ENCODE results near the gene P2RX3.

The P2RX3 gene

DNA sequence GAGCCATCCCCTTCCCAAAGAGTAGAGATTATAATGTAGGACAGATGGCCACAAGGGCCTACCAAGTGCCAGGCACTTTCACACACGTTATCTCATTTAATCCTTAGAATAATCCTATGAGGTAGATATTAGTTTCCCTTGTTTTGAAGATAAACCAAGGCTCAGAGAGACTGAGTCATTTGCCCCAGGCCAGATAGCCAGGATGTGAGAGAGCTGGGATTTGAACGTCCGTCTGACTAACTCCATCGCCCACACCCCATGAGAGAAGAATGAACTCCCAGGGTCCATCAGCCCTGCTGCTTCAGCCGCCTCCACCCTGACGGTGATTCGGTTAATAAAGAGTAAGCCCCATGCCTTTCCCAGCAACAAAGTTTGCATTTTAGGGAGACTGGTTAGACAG is 32.1 kb downstream of the P2RX3 start:
- DNase-seq, result no peak

DNA sequence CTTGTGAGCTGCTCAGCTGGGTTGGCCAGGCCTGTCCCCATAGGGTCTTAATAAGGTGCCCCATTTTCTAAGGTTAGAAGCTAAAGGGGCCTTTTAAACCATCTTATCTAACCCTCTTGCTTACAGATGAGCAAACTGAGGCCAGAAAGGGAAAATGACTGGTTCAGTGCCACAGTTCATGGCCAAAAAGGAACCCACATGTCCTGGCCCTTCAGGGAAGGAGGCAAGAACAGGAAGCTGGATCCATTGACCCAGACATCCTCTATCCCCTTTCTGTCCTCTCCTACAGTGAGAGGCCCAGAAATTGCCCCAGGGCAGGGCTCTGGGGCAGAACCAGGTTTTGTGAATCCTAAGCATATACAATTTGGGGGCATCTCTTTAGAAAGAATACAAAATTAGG is 32.8 kb downstream of the P2RX3 start:
- no peak for DNase-seq

DNA sequence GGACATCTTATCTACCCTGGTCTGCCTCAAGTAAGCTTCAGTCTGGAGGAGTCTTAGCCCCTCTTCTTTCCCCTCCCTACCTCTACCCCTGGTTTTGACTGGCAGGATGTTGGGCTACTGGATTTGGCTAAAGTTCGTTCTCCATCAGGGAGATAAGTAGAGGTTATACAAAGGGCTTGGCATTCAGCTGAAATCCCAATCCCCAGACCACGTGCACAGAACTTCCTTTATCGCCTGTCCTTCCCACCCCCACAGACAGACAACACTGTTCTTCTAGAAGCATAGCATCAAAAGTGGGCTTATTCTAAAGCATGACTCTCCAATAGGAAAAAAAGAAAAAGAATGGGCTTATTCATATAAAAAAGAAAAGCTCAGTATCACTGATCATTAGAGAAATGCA is 35.0 kb downstream of the P2RX3 start:
- DNase-seq, result no peak

GRCh38 chr11:57374966-57375365 is 36.8 kb downstream of the P2RX3 start:
- no peak for DNase-seq

GRCh38 chr11:57375490-57375889 is 37.3 kb downstream of the P2RX3 start:
- no peak for DNase-seq

DNA sequence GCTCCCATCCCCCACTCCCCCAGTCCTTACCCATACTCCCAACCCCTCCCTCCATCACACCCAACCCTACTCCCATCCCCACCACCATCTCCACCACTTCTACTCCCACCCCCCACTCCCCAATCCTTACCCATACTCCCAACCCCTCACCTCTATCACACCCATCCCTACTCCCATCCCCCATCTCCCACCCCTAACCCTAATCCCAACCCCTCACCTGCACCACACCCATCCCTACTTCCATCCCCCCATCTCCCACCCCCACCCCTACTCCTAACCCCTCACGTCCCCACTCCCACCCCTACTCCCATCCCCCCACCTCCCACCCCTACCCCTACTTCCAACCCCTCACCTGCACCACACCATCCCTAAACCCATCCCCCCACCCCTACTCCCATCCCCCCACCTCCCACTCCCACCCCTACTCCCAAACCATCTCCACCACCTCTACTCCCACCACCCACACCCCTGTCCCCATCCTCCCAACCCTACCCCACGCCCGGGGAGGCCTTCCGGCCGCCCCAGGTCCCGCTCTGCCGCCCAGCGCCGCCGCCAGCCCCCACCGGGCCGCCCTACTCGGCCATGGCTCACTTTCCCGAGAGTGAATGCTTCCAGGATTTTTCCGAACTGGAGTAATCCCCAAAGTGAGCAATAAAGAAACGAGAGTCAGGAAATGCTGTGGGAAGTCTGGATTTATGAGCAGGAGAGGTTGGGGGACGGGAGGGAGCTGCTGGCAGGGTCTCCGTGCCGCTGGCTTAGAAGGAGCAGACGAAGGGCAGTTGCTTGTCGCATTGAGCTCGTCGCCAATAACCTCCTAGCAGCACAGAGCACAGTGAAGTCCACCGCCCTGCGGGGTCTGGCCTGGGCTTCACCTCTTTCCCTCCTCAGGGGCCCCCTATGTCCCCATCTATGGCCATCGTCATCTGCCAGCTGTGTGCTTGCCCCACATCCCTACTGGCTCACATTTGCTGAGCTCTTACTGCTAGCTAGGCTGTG is 38.2 kb downstream of the P2RX3 start:
- DNase-seq, result no peak

DNA sequence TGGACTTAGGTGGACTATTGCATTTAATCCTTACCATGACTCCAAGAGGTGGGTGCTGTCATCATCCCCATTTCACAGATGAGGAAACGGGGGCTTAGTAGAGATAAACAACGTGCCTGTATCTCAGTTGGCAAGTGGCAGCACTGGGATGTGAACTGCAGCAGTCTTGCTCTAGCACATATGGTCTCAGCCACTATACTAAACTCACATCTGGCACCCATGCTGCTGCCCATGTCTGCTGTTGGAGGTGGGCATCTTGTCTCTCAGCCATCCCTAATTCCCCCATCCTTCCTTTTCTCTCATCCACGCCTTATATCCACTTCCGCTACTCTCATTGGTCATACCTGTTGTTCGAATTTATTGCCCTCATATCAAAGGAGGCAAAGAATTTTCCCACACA is 39.0 kb downstream of the P2RX3 start:
- DNase-seq, result no peak

- no peak for DNase-seq
These were observed 40.0 kb downstream of the P2RX3 start for GRCh38 chr11:57378186-57378585.

DNA sequence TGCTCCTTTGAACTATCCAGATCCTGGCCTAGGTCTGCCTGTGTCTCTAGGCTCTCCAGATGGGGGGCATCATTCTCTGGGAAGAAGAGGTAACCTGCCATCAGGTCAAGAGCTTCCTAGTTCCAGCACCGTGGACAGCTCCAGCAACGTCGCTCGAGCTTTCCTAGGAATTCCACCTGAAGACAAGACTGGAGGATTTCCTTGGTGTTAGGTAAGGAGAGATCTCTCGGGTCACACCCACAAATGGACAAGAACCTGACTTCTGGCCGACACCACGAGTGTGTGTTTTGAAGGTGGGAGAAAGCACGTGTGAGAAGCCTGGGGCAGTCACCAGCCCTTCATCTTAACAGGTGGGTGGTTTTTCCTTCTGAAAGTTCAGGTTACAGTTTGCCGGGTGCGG is 41.6 kb downstream of the P2RX3 start:
- no peak for DNase-seq

- DNase-seq, result no peak
These were observed 42.8 kb downstream of the P2RX3 start, which contains the start of gene PRG3 for GRCh38 chr11:57380975-57381374. PRG3 (minus strand) TSS chr11:57381150; CDS start chr11:57380708, 442 bp downstream.

DNA sequence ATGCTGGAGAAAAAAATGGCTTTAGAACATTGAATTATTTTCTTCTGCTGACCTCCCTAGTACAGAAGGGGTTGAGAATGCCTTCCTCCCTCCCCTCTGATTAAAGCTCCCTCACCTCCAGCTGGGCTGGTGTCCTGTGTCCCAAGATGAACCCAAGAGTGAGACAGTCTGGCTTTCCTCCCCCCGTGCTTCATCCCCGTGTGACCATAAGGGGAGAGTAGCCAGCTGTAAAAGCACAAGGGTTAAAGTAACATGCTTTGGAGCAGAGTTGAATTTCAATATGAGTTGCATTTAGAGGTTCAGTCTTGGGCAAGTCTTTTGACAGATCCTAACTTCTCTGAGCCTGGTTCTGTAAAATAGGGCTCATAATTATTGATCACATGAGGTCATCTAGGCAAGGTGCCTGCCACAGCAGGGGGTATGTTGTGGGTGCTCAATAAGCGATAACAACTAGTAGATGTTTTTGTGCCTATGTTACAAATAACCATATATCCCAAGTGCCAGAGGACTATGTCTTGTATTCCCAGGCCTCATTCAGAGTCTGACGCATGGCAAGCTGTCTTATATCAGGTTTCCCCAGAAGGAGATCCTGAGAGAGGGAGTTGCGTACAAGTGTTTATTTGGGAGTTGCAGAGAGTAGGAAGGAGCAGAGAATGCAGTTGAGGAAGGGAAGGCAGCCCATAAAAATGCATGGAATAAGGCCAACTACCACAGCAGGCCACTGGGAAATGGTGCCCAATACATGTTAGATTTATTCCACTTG is 48.2 kb downstream of the P2RX3 start:
- DNase-seq, result no peak

- DNase-seq, result peak in 24 of 56 donors; percentile 2 to 53 (median 20)
These were observed 49.3 kb downstream of the P2RX3 start for GRCh38 chr11:57387289-57388030.

- DNase-seq, result no peak
These were observed 52.4 kb downstream of the P2RX3 start, which contains the start of gene PRG2 for GRCh38 chr11:57390535-57390934. PRG2 (minus strand) TSS chr11:57390650; CDS start chr11:57389944, 706 bp downstream.

GRCh38 chr11:57391111-57391510 is 53.0 kb downstream of the P2RX3 start:
- no peak for DNase-seq

DNA sequence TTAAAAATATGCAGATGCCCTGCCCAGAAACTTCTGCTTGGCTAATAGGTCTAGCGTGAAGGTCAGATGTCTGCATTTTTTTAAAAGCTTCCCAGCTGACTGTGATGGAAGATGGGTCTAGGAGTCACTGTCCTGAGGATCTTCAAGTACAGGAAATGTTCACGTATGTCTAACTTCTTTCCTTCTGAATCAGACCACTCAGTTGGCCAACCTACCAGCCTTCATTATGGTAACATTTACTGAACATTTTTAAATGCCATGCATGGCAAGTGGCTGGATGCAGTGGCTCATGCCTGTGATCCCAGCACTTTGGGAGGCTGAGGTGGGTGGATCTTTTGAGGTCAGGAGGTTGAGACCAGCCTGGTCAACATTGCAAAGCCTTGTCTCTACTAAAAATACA is 53.4 kb downstream of the P2RX3 start:
- DNase-seq, result no peak

- DNase-seq, result no peak
These were observed 54.1 kb downstream of the P2RX3 start for GRCh38 chr11:57392066-57392762.

- DNase-seq, result no peak
These were observed 54.6 kb downstream of the P2RX3 start for GRCh38 chr11:57392763-57393105.

DNA sequence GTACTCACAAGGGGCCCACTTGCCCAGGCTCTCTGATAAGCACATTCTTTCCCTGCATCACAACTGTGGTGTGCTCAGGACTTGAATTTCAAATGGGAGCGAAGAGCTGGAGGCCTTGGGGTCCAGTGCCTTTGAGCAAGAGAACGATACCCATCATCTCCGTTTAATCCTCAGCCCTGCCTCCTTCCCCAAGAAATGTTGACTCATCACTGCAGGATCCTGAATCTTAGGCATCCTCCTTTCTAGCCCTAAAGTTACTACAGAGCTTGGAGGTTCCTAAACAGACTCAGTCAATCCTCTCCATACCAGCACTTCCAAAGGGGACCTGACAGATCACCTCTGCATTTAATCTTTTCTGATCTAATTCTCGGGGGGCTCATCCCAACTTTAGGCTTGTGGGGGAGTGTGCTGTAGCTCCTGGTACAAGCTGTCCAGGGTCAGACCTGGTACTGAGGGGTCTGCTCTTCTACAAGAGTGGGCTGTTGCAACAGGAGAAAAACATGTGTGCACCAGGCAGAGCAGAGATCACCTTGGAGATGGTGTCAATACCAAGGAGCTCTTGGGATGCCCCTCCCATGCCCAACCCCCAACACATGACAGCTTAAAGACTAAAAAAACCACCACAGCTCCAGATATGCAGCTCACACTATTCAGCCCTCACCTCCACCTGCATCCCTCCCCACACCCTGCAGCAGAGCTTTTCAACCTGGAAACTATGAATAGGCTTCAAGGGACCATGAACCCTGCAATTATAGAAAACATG is 56.2 kb downstream of the P2RX3 start:
- no peak for DNase-seq

DNA sequence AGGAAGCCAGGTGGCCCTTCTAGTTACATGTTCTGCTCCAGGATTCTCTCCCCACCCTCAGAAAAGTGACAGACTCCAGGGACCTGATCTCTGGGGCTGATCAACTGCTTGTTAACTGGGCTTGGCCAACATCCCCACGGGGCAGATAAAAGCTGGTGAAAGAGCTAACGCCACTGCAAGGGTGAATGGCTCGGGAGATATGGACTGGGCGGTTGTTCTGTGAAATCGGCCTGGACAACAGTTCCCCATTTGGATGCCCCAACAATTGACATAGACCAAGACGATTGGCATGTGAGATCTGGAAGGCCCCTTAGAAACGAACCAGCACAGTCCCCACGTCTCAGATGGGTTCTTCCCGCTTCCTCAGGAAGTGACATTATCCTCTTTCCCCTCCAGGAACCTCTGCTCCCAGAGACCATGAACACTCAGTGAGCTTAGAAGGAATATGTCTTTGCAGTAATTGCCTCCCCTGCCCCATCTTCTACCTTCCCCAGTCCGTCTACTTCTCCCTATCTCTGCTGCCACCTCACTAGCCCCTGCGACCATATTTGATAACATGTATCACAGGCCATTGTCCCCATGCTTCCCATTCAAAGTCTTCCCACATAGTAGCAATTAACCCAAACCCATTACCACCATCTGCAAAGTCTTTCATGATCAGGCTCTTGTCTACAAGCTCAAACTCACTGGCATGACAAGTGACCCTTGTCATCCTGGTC is 57.9 kb downstream of the P2RX3 start:
- DNase-seq, result no peak

DNA sequence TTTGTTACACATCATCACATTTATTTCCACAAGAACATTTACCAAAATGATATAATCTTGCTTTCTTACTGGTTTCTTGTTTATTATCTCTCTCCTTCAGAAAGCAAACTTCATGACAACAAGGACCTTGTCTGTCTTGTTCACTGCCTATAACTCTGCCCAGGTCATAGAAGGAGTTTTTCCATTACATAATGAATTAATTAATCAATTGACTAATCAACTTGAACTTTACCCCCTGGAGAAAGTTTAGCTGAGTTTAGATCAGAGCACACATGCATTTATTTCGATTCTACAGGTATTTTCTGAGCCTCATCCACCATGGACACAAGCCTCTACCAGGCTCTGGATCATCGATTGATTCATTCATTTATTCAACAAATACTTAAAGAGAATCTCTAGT is 58.6 kb downstream of the P2RX3 start:
- no peak for DNase-seq

All from amygdala (tissue), 56 donors.